ENCODE data around the gene ADAMTSL3. TPM values are rescaled to one million over a fixed set of nuclear protein-coding genes. Genes with fewer than 3 reads are reported as not detected.

The ADAMTSL3 gene
- total and polyA plus RNA-seq, 2 of the 8 experiments (the other 6 are each of a cell fraction or from before 2014, with no cell fraction given): 0.35 to 1.4 TPM

DNA sequence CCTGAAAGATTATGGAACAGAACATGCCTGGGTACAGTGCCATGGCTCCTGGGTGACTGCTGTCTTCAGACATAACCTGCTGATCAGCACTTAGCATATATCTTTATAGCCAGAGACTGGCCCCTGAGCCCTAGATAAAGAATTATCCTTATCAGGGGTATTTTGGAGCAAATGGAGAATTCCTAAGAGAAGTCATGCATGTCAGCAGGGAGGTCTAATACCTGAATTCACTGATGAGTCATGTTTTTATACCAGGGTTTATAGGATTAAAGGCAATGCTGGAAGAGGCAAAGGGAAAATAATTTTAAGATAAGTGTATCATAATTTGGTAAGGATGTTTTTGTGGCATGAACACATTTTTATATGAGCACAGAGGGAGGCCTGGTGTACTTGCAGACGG, 159.8 kb downstream of the ADAMTSL3 start (continued):
- TF ChIP-seq, protein P1, sequence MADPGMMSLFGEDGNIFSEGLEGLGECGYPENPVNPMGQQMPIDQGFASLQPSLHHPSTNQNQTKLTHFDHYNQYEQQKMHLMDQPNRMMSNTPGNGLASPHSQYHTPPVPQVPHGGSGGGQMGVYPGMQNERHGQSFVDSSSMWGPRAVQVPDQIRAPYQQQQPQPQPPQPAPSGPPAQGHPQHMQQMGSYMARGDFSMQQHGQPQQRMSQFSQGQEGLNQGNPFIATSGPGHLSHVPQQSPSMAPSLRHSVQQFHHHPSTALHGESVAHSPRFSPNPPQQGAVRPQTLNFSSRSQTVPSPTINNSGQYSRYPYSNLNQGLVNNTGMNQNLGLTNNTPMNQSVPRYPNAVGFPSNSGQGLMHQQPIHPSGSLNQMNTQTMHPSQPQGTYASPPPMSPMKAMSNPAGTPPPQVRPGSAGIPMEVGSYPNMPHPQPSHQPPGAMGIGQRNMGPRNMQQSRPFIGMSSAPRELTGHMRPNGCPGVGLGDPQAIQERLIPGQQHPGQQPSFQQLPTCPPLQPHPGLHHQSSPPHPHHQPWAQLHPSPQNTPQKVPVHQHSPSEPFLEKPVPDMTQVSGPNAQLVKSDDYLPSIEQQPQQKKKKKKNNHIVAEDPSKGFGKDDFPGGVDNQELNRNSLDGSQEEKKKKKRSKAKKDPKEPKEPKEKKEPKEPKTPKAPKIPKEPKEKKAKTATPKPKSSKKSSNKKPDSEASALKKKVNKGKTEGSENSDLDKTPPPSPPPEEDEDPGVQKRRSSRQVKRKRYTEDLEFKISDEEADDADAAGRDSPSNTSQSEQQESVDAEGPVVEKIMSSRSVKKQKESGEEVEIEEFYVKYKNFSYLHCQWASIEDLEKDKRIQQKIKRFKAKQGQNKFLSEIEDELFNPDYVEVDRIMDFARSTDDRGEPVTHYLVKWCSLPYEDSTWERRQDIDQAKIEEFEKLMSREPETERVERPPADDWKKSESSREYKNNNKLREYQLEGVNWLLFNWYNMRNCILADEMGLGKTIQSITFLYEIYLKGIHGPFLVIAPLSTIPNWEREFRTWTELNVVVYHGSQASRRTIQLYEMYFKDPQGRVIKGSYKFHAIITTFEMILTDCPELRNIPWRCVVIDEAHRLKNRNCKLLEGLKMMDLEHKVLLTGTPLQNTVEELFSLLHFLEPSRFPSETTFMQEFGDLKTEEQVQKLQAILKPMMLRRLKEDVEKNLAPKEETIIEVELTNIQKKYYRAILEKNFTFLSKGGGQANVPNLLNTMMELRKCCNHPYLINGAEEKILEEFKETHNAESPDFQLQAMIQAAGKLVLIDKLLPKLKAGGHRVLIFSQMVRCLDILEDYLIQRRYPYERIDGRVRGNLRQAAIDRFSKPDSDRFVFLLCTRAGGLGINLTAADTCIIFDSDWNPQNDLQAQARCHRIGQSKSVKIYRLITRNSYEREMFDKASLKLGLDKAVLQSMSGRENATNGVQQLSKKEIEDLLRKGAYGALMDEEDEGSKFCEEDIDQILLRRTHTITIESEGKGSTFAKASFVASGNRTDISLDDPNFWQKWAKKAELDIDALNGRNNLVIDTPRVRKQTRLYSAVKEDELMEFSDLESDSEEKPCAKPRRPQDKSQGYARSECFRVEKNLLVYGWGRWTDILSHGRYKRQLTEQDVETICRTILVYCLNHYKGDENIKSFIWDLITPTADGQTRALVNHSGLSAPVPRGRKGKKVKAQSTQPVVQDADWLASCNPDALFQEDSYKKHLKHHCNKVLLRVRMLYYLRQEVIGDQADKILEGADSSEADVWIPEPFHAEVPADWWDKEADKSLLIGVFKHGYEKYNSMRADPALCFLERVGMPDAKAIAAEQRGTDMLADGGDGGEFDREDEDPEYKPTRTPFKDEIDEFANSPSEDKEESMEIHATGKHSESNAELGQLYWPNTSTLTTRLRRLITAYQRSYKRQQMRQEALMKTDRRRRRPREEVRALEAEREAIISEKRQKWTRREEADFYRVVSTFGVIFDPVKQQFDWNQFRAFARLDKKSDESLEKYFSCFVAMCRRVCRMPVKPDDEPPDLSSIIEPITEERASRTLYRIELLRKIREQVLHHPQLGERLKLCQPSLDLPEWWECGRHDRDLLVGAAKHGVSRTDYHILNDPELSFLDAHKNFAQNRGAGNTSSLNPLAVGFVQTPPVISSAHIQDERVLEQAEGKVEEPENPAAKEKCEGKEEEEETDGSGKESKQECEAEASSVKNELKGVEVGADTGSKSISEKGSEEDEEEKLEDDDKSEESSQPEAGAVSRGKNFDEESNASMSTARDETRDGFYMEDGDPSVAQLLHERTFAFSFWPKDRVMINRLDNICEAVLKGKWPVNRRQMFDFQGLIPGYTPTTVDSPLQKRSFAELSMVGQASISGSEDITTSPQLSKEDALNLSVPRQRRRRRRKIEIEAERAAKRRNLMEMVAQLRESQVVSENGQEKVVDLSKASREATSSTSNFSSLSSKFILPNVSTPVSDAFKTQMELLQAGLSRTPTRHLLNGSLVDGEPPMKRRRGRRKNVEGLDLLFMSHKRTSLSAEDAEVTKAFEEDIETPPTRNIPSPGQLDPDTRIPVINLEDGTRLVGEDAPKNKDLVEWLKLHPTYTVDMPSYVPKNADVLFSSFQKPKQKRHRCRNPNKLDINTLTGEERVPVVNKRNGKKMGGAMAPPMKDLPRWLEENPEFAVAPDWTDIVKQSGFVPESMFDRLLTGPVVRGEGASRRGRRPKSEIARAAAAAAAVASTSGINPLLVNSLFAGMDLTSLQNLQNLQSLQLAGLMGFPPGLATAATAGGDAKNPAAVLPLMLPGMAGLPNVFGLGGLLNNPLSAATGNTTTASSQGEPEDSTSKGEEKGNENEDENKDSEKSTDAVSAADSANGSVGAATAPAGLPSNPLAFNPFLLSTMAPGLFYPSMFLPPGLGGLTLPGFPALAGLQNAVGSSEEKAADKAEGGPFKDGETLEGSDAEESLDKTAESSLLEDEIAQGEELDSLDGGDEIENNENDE (IDR thresholded peaks at IDR 0.05; ENCODE audit: insufficient replicate concordance, low read length): no peak
- TF ChIP-seq EP300 (IDR thresholded peaks at IDR 0.05; ENCODE audit: borderline replicate concordance in 1 of 2, low read depth in 2 of 2, low read length in 2 of 2): no peak
- no peak for TF ChIP-seq JUND (IDR thresholded peaks at IDR 0.05; ENCODE audit: low read length)
- TF ChIP-seq CHD1 (IDR thresholded peaks at IDR 0.05; ENCODE audit: low read depth, low read length): no peak
- no peak for TF ChIP-seq CBX5 (IDR thresholded peaks at IDR 0.05; ENCODE audit: low read depth, low read length)
- TF ChIP-seq CTBP2 (IDR thresholded peaks at IDR 0.05; ENCODE audit: borderline replicate concordance, insufficient read depth, insufficient read length, low read length): no peak
- TF ChIP-seq EZH2 (IDR thresholded peaks at IDR 0.05; ENCODE audit: low read depth, low read length, severe bottlenecking): no peak
- no peak for TF ChIP-seq SP4 (IDR thresholded peaks at IDR 0.05; ENCODE audit: low read length)
- no peak for TF ChIP-seq YY1 (IDR thresholded peaks at IDR 0.05; ENCODE audit: low read depth, low read length)
- TF ChIP-seq SP1 (IDR thresholded peaks at IDR 0.05; ENCODE audit: low read depth, low read length): no peak
- TF ChIP-seq TBP (IDR thresholded peaks at IDR 0.05; ENCODE audit: low read depth, low read length): no peak
- no peak for TF ChIP-seq KDM5A (IDR thresholded peaks at IDR 0.05; ENCODE audit: low read length)
- TF ChIP-seq GABPA (IDR thresholded peaks at IDR 0.05; ENCODE audit: borderline replicate concordance, insufficient read depth, low read length): no peak
